ENCODE data around the gene GPD2.

GPD2 gene

DNA sequence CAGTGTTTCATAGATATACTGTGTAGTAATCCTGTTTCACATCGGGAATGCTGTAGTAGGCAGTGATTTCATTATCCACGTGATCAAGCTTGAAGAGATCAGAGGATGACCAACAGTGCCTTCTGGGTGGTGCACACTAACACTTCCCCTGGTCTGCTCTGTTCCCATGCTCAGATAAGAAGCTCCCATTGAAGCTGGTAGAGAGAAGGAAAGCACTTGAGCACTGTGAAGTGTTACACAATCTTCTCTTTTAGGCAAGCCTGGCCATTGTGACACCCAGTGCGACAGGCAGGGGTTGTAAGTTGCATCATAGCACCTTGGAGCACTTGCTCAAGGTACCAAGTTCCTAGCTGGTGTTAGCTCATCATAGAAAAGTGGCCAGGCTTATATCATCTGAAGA is 30.6 kb upstream of the GPD2 start:
- Histone ChIP-seq H3K4me3 (ENCODE audit: low read depth, low read length) (no peak overlapping the region), H3K27ac (ENCODE audit: low read depth, low read length) (no peak overlapping the region), H3K4me1 (ENCODE audit: control insufficient read depth, insufficient read depth, low read length, unreplicated experiment) (peaks cover 6% of the 10 kb centered on the region), H3K27me3 (ENCODE audit: insufficient read depth, low read length) (no peaks in the 10 kb centered on the region), H2AFZ (ENCODE audit: low read length, unreplicated experiment) (no peak overlapping the region), H3K36me3 (ENCODE audit: insufficient read depth, low read length) (no peaks in the 10 kb centered on the region), H3K79me2 (ENCODE audit: control insufficient read depth, insufficient read depth, low read length, unreplicated experiment) (no peaks in the 10 kb centered on the region)

DNA sequence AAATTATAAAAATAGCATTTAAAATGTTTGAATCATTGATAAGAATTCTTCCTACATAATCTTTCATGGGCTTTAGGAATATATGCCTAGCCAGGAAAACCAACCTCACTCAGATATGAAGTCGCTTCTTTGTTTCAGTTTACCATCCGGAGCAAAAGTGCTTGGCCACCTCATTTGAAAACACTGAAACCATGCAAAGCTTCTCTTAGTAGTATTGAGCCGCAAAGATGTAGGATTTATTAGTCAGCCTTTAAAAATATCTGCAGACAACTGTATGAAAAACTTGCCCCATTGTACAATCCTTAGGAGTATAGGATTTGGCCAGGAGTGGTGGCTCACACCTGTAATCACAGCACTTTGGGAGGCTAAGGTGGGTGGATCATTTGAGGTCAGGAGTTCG is 24.3 kb upstream of the GPD2 start:
- Histone ChIP-seq H3K36me3 (ENCODE audit: insufficient read depth, low read length) (no peaks in the 10 kb centered on the region), H3K4me3 (ENCODE audit: low read depth, low read length) (no peak overlapping the region), H2AFZ (ENCODE audit: low read length, unreplicated experiment) (no peak overlapping the region), H3K4me1 (ENCODE audit: control insufficient read depth, insufficient read depth, low read length, unreplicated experiment) (no peaks in the 10 kb centered on the region), H3K79me2 (ENCODE audit: control insufficient read depth, insufficient read depth, low read length, unreplicated experiment) (no peaks in the 10 kb centered on the region), H3K27ac (ENCODE audit: low read depth, low read length) (no peak overlapping the region), H3K27me3 (ENCODE audit: insufficient read depth, low read length) (no peaks in the 10 kb centered on the region)

DNA sequence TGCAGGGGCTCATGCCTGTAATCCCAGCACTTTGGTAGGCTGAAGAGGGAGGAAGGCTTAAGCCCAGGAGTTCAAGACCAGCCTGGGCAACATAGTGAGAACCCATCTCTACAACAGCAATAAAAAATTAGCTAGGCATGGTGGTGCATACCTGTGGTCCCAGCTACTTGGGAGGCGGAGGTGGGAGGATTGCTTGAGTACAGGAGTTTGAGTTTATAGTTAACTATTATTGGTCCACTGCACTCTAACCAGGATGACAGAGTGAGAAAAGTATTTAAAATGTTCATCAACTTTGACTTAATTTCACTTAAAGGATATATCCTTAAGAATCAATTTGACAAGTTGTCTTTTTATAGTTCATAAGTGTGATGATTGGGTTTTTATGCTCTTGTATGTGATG is 14.3 kb upstream of the GPD2 start:
- Histone ChIP-seq H3K36me3 (ENCODE audit: insufficient read depth, low read length) (no peaks in the 10 kb centered on the region), H2AFZ (ENCODE audit: low read length, unreplicated experiment) (no peak overlapping the region), H3K27me3 (ENCODE audit: insufficient read depth, low read length) (no peaks in the 10 kb centered on the region), H3K27ac (ENCODE audit: low read depth, low read length) (no peak overlapping the region), H3K4me1 (ENCODE audit: control insufficient read depth, insufficient read depth, low read length, unreplicated experiment) (no peaks in the 10 kb centered on the region), H3K4me3 (ENCODE audit: low read depth, low read length) (no peak overlapping the region), H3K79me2 (ENCODE audit: control insufficient read depth, insufficient read depth, low read length, unreplicated experiment) (no peaks in the 10 kb centered on the region)

DNA sequence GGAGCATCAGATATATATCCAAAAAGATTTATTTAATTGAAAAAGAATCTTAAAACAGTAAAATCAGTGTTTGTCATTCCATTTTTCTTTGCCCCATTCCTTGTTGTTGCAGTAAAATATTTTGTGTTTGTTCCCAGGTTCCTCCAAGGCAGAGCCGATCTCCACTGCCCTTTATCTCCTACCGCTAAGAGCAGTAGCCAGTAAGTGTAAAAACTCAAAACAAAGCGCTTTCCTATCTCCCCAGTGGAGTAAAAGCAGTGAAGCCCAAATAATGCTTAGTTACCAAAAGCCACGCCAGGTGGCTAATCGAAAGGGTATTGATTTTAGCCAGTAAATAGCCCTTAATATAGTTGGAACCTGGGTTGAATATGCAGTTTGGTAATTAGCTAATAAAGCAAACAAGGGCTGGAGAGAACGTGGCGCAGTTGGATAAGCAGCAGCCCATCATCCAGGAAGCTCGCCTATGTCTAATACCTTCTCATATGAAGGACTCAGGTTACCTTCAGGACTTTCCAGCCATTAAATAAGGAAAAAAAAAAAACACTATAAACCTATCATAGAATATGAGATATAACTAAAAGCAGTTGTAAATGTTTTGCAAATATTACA is 12.4 kb upstream of the GPD2 start:
- Histone ChIP-seq H3K36me3 (ENCODE audit: insufficient read depth, low read length) (no peaks in the 10 kb centered on the region), H2AFZ (ENCODE audit: low read length, unreplicated experiment) (no peak overlapping the region), H3K27ac (ENCODE audit: low read depth, low read length) (no peak overlapping the region), H3K27me3 (ENCODE audit: insufficient read depth, low read length) (no peaks in the 10 kb centered on the region), H3K4me1 (ENCODE audit: control insufficient read depth, insufficient read depth, low read length, unreplicated experiment) (no peaks in the 10 kb centered on the region), H3K79me2 (ENCODE audit: control insufficient read depth, insufficient read depth, low read length, unreplicated experiment) (no peaks in the 10 kb centered on the region), H3K4me3 (ENCODE audit: low read depth, low read length) (no peak overlapping the region)

DNA sequence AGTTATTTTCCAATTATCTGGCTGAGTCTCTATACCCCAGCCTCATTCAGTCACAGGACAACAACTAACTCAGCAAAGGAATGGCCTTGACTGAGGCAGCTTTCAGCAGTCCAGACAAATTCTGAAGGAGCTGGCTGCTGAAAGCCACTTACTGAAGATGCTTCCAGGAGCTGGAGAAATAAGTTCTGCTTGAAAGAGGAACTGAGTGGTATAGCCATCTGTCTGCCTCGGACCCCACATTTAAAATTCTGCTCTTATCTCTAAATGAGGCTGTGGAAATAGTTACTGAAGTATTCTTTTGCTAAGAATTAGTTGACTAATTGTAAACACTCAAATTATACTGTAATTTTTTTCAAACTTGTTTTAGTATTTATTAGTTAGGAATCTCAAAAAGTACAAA is 9.1 kb upstream of the GPD2 start:
- H3K79me2 ChIP-seq (ENCODE audit: control insufficient read depth, insufficient read depth, low read length, unreplicated experiment) = no peaks in the 10 kb centered on the region
- H2AFZ ChIP-seq (ENCODE audit: low read length, unreplicated experiment) = no peak overlapping the region
- H3K36me3 ChIP-seq (ENCODE audit: insufficient read depth, low read length) = no peaks in the 10 kb centered on the region
- H3K4me1 ChIP-seq (ENCODE audit: control insufficient read depth, insufficient read depth, low read length, unreplicated experiment) = peaks cover 21% of the 10 kb centered on the region
- no peaks in the 10 kb centered on the region for H3K27me3 ChIP-seq (ENCODE audit: insufficient read depth, low read length)
- no peak overlapping the region for H3K4me3 ChIP-seq (ENCODE audit: low read depth, low read length)
- no peak overlapping the region for H3K27ac ChIP-seq (ENCODE audit: low read depth, low read length)

DNA sequence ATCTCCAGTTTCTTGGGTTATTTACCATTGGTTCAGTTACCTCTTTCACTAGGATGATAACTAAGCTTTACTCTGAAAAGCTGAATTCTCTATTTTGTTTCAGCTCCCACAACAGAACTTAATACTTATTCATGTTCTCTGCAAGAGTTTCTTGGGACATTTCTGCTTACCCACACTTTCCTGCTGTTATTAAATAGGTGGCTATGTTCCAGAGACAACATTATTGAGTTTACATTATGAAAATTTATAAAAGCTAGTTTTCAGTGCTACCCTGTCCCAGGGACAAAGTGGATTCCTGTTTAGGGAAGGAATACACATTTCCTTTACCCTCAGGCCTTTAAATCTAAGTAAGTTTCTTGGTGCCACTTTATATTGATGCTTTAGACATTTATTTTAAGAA is 7.0 kb upstream of the GPD2 start:
- Histone ChIP-seq H3K36me3 (ENCODE audit: insufficient read depth, low read length) (no peaks in the 10 kb centered on the region), H2AFZ (ENCODE audit: low read length, unreplicated experiment) (peak overlapping the region; percentile 1), H3K27me3 (ENCODE audit: insufficient read depth, low read length) (no peaks in the 10 kb centered on the region), H3K4me1 (ENCODE audit: control insufficient read depth, insufficient read depth, low read length, unreplicated experiment) (peaks cover 21% of the 10 kb centered on the region), H3K27ac (ENCODE audit: low read depth, low read length) (no peak overlapping the region), H3K4me3 (ENCODE audit: low read depth, low read length) (no peak overlapping the region), H3K79me2 (ENCODE audit: control insufficient read depth, insufficient read depth, low read length, unreplicated experiment) (no peaks in the 10 kb centered on the region)

DNA sequence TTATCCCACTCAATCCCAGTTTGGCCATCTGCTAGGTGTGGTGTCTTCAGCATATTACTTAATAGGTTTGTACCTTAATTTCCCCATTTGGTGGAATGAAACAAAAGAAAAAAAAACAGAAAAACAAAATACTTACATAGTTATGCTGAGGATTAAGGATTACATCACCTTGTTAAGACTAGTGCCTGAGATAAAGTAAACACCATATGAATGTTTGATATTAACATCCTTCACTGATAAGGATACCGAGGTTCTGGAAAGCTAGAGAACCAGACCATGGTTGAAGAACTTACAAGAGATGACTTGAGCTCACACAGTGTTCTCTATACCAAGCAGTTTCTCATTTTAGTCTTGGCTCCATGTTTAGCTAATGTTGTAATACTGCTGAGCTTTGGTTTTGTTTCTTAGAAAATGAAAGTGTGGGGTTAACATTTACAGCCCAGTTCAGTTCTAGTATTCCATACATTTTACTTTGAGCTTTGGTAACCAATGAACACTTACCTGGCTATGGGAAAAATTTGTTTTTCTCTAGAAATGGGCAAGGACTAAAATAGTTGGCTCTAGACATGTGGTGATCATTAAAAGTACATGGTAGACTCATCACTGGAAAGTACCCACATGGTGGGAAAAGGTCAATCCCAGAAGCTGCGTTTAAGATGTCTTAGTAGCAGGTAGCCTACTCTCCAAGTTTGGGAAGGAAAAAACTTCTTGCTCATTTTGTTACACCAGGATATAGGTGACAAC is 5.8 kb upstream of the GPD2 start:
- Histone ChIP-seq H3K36me3 (ENCODE audit: insufficient read depth, low read length) (no peaks in the 10 kb centered on the region), H2AFZ (ENCODE audit: low read length, unreplicated experiment) (peak overlapping the region; percentile 85), H3K4me3 (ENCODE audit: low read depth, low read length) (peak overlapping the region; percentile 20), H3K79me2 (ENCODE audit: control insufficient read depth, insufficient read depth, low read length, unreplicated experiment) (no peaks in the 10 kb centered on the region), H3K27ac (ENCODE audit: low read depth, low read length) (peak overlapping the region; percentile 71), H3K27me3 (ENCODE audit: insufficient read depth, low read length) (no peaks in the 10 kb centered on the region), H3K4me1 (ENCODE audit: control insufficient read depth, insufficient read depth, low read length, unreplicated experiment) (peaks cover 31% of the 10 kb centered on the region)

DNA sequence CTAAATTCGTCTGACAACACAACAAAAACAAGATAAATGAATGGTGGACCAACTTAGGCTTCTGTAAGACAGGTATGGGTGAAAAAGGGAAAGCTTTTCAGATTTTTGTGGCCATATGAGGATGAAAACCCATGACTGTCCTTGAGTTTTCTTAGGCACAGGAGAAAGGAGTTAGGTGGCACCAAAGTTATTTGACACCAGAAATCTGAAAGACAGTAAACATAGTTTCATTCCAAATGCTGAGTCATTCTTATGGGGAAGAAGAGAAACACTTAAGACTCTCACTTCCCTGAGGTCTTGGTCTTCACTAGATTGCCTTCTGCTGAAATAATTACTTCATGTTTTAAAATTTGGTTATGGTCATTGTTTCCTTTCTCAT is 5.2 kb upstream of the GPD2 start:
- no peaks in the 10 kb centered on the region for H3K27me3 ChIP-seq (ENCODE audit: insufficient read depth, low read length)
- no peaks in the 10 kb centered on the region for H3K36me3 ChIP-seq (ENCODE audit: insufficient read depth, low read length)
- H3K79me2 ChIP-seq (ENCODE audit: control insufficient read depth, insufficient read depth, low read length, unreplicated experiment) = no peaks in the 10 kb centered on the region
- H2AFZ ChIP-seq (ENCODE audit: low read length, unreplicated experiment) = peak overlapping the region; percentile 85
- H3K4me3 ChIP-seq (ENCODE audit: low read depth, low read length) = peak overlapping the region; percentile 20
- H3K4me1 ChIP-seq (ENCODE audit: control insufficient read depth, insufficient read depth, low read length, unreplicated experiment) = peaks cover 31% of the 10 kb centered on the region
- peak overlapping the region; percentile 71 for H3K27ac ChIP-seq (ENCODE audit: low read depth, low read length)

DNA sequence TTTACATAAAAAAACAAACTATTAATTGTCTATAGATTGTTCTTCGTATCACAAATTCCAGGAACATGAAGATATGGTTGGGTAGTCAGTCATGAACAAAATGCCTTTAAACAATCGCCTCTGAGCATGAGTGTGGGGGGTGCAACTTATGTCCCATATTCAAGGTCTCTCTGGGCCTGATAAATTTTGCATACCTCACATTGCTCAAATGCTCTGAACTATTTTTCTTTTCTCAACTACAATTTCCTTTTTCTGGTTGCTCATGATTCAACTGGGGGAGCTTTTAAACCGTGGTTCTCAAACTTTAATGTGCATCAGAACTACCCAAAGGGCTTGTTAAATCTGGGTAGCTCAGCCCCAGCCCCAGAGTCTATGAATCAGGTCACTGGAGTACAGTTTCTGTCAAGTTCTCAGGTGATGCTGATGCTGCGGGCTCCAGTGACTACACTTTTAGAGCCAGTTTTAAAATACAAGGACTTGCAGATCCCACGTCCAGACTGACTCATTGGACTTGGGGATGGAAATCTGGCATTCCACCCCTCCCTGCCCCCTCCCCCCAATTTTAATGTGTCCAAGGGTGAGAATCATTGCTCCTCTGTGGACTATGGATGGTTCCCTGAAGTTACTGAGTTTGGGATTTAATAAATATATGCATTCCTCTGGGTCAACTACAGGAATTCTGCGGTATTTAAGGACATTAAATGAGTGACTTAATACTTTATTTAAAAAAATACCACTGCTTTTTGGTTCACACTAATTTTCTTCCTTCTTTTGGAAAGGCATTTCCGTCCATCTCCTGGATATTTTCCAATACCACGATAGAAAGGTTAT is 1.5 kb upstream of the GPD2 start:
- H3K4me3 ChIP-seq (ENCODE audit: low read depth, low read length) = peak overlapping the region; percentile 85
- peaks cover 43% of the 10 kb centered on the region for H3K4me1 ChIP-seq (ENCODE audit: control insufficient read depth, insufficient read depth, low read length, unreplicated experiment)
- no peaks in the 10 kb centered on the region for H3K27me3 ChIP-seq (ENCODE audit: insufficient read depth, low read length)
- H3K36me3 ChIP-seq (ENCODE audit: insufficient read depth, low read length) = no peaks in the 10 kb centered on the region
- peak overlapping the region; percentile 67 for H3K27ac ChIP-seq (ENCODE audit: low read depth, low read length)
- peaks cover 27% of the 10 kb centered on the region for H3K79me2 ChIP-seq (ENCODE audit: control insufficient read depth, insufficient read depth, low read length, unreplicated experiment)
- H2AFZ ChIP-seq (ENCODE audit: low read length, unreplicated experiment) = no peak overlapping the region

DNA sequence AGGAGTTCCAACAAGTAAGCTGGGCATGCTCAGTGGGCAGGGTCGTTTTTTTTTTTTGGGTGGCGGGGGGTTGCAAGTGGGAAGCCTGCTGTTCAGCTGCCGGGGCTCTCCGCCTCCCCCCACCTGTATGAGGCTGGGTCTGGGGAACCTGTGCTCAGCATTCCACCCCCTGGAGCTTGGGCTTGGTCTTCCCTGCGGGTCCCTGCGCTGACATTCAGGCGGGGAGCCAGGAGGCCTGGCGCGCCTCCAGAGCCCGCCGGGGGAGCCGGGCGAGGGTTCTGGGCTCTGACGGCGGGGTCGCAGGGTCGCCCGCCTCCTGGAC is 822 bp upstream of the GPD2 start:
- Histone ChIP-seq H3K27me3 (ENCODE audit: insufficient read depth, low read length) (no peaks in the 10 kb centered on the region), H3K27ac (ENCODE audit: low read depth, low read length) (peak overlapping the region; percentile 67), H2AFZ (ENCODE audit: low read length, unreplicated experiment) (peak overlapping the region; percentile 70)

More for the DNA sequence above, 822 bp upstream of the GPD2 start:
- Histone ChIP-seq H3K36me3 (ENCODE audit: insufficient read depth, low read length) (no peaks in the 10 kb centered on the region), H3K4me3 (ENCODE audit: low read depth, low read length) (peak overlapping the region; percentile 85), H3K79me2 (ENCODE audit: control insufficient read depth, insufficient read depth, low read length, unreplicated experiment) (peaks cover 34% of the 10 kb centered on the region), H3K4me1 (ENCODE audit: control insufficient read depth, insufficient read depth, low read length, unreplicated experiment) (peaks cover 36% of the 10 kb centered on the region)
